Urothelium cell line (cell line): ENCODE results near the gene TP53AIP1.
"Not testable (repeated sequence)": the region's sequence is repeated elsewhere in the genome, so short reads cannot be mapped to it uniquely, and the experiment has no call there.

Experiments used
- DNase-seq: peaks from one replicate; pipeline ENCODE4 v3.0.0; 2011; ENCODE audit warnings: low spot score, mixed read lengths
- FAIRE-seq: peaks from 2 replicates; lab custom pipeline; 2011; peaks lifted over from hg19 to GRCh38; lab: Jason Lieb, UNC

Gene TP53AIP1

DNA sequence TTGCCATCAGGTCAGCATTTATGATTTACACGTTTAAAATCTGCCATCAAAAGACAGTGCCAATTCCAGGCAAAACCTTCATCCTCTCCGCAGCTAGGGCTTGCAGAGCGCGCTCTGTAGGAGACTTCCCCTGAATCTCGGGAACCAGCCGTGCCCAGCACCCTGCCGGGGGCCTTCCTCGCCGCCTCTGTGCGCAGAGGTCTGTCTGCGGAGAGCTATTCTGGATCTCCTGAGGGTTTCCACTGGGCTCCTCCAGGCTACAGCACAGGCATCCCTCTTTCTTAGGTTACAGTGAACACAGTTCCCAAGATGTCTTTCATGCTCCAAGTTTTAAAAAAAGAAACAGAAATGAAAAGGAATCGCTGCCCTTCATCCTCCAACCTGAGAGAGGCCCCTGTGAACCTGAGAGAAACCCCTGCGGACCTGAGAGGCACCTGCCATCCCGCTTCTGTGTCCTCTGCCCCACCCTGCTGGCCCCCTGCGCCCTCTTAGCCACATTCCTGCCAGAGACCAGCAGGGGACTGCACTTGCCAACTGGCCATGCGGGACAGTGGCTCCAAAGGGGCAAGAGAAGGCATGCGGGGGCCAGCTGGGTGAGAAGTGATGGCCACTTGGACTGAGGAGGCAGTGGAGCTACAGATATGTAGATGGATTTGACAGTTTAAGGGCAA lies 16.1 kb downstream of the TP53AIP1 start:
- no peak for FAIRE-seq
- DNase-seq, result no peak

DNA sequence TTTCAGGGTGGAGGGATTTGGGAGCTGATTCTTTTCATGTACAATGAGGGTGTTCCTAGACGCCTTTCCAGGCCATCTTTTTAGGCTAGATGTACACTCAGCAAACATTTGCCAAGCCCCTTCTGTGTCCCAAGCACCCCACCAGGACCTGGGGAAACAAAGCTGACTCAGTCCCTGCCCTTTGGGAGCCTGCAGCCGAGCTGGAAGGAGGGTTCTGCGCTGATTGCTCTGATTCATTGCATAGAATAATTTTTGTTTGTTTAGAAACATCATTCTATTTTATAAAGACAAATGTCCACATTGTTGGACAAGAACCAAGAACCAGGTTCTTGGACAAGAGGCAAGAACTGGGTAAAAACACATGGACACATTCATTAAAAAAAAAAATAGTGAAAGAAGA lies 16.7 kb downstream of the TP53AIP1 start:
- DNase-seq (no peak), FAIRE-seq (no peak)

DNA sequence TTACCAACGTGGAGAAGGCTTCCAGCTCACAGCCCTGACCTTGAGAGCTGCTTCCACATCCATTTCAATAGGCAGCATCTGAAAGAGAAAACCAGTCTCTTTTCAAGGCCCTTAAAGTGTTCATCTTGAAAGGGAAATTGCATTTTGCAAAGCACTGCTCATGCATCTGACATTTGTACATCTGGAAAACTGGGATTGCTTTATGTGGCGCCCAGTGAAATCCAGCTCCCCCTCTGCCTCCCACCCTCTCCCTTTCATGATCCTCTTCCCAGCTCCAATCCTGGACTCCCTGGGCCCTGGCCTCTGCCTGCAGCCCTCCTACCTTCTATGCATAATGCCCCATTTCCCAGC lies 17.4 kb downstream of the TP53AIP1 start:
- DNase-seq (no peak), FAIRE-seq (no peak)

DNA sequence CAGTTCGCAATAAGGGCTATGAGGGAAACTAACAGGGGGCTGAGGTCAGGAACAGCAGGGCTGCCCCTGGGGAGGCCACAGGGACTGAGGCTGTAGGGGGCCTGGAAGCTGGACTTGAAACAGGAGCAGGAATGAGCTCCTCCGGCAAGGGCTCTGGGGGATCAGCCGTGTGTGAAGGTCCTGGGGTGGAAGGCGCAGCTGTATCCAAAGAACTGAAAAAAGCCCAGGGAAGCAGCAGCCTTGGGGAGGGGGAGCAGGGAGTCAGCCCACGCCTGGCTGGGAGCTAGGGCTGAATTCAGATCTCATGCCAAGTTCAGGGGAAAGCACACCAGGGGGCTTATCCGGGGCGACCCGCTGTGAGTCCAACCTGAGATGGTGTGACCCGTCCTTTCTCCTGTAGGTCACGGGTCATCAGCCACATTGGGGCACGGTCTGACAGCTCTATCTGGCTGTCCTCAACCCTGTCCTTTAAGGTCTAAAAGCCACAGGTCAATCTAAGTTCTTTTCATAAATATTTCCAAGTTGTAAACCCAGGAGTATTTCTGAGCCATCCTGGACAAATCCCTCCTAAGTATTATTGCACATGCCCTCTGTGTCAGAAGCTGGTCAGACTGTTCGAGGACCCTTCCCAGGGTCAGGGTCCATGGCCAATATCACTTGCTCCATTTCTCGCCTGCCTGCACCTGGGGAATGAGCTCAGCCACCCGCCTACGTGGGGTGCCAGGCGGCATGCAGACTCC lies 18.0 kb downstream of the TP53AIP1 start:
- no peak for DNase-seq
- no peak for FAIRE-seq

DNA sequence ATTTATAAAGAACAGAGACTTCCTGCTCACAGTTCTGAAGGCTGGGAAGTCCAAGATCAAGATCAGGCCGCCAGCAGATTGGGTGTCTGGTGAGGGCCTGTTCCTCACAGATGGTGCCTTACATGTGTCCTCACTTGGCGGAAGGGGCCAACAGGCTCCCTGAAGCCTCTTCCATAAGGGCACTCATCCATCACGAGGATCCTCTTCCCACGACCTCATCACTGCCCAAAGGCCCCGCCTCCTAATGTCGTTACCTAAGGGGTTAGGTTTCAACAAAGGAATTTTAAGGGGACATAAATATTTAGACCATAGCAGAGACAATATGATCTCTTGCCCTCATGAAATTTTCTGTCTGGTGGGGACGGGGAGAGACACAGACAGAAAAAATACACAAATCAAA lies 18.6 kb downstream of the TP53AIP1 start:
- FAIRE-seq (no peak), DNase-seq (no peak)

DNA sequence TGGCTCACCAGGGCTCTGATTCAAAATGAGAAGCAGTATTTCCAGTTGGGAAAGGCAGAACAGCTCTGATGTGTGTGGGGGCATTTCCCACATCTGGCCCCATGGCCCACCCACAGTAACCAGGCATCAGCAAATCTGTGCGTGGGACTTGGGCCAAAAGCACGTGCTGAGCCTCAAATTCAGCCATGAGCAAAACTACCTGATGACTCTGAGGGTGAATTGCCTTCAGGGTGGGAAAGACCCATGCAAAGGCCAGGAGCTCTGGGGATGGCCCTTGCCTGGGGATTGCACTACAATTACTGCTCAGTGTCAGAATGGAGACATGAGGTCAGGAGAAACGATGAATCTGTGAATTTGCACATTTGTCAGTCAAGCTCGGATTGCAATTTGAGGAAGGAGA lies 20.9 kb downstream of the TP53AIP1 start:
- FAIRE-seq, result no peak
- no peak for DNase-seq

DNA sequence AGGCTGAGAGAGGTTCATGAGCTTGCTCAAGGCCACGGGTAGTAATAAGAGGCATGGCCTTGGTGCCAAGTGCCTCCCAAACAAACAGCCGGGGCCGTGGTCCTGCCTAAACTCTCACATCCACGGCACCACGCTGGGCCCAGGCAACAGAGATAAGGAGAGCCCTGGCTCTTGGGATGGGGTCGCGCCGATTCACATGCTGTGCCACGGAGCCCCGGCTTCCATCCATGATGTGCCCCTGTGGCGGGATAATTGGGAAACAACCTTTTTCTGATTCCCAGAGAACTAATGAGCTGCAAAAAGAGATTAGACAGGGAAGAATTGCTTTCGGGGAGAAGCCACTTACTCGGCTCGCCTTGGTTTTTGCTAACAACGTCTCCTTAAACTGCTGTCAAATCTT lies 22.0 kb downstream of the TP53AIP1 start:
- DNase-seq (no peak), FAIRE-seq (no peak)

DNA sequence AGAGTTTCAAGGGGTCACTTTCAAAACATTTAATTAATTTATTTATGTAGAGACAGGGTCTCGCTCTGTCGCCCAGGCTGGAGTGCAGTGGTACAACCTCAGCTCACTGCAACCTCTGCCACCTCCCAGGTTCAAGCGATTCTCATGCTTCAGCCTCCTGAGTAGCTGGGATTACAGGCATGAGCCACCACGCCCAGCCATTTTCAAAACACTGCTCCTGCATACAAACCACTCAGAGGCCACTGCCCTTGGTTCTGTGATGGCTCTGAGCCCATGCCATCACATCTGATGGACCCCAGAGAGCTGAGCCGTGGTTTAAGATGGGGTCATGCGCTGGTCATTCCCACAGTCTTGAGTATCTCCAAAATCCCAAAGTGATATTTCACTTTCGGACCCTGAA lies 23.0 kb downstream of the TP53AIP1 start:
- not testable (repeated sequence) for DNase-seq, FAIRE-seq

DNA sequence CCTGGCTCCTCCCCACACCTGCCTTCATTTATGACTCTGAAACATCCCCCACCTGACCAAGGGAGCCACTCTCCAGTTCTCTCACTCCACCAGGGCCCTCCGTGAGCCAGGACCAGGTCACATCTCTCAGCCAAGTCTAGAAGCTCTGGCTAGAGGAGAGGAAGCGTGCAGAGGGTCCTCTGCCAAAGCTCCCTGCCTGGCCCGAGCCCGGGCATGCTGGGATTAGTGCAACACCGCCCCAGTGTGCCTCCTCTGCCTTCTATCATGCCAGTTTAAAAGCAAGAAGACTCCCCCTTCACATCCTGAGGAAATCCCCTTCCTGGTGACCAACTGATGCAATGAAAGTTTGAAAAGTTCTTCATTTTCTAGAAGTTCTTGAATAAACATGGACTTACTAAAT lies 23.5 kb downstream of the TP53AIP1 start:
- DNase-seq (no peak), FAIRE-seq (no peak)

DNA sequence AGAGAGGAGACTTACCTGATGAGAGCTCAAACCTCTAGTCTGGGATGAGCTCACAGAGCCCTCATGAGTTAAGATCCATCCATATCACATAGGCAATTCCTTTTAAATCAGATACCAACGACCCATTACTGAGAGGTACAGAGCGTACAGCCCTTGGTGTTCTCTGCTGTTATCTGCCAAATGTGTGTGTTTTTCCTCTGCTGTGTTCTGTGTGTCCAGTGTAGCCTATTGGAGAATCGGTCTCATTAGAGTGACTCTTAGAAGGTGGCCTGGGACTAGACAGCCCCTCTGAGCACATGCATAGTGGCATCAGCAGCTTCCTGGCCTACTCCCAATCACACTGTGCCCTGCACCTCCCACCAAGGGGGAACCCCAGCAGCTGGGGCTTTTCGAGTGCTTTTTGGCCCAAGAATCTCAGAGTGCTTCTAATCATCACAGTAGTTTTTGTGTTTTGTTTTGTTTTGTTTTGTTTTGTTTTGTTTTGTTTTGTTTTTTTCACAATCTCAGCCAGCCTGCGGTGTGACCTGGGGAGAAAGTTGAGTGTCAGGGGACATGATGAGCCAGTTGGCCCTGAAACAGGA lies 25.4 kb downstream of the TP53AIP1 start:
- FAIRE-seq (no peak), DNase-seq (no peak)

DNA sequence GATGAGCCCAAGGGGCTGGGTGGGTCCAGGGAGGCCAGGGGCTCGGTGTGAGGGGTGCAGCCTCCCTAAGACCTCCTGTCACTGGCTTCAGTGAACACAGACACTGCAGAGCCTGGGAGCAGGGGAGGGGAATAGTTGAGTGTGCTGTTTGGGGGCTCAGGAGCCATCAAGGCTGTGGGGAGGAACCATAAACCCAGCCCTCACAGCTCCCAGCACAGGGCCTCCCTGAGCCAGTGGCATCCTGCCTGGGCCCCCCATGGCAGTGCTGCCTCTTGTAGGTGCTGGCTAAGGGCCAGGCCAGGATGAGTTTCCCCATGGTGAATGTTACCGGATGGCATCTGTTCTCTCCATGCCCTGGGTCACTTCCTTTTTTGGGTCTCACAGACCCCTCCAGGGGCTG lies 26.0 kb downstream of the TP53AIP1 start:
- DNase-seq (no peak), FAIRE-seq (no peak)

DNA sequence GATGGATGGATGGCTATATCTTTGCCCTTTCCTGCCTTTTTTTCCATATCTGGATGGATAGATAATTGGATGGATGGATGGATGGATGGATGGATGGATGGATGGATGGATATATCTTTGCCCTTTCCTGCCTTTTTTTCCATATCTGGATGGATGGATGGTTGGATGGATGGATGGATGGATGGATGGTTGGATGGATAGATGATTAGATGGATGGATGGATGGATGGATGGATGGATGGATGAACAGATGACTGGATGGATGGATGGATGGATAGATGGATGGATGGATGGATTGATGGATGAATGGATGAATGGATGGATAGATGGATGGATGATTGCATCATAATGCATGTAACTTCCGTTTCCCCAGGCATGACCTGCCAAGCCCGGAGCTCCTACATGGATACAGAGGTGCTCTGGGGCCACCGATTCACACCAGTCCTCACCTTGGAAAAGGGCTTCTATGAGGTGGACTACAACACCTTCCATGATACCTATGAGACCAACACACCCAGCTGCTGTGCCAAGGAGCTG lies 26.6 kb downstream of the TP53AIP1 start:
- FAIRE-seq, result no peak

DNA sequence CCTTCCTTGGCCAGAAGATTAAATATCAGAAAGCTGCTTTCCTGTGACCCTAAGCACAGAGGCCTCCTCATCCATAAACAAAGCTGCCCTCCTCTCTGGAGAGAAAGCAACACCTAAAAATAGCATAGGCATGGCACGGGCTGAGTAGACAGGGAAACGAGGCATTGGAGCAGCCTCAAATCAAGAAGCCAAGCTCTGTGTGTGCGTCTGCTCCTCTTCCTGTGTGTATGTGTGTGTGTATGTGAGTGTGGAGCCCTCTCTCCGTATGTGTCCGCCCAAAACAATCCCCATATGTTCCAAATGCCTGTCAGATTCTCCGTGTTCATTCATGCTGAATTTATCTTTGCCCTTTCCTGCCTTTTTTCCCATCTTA lies 27.5 kb downstream of the TP53AIP1 start:
- no peak for FAIRE-seq
- no peak for DNase-seq

More for the DNA sequence above, 26.6 kb downstream of the TP53AIP1 start:
- DNase-seq, result no peak

DNA sequence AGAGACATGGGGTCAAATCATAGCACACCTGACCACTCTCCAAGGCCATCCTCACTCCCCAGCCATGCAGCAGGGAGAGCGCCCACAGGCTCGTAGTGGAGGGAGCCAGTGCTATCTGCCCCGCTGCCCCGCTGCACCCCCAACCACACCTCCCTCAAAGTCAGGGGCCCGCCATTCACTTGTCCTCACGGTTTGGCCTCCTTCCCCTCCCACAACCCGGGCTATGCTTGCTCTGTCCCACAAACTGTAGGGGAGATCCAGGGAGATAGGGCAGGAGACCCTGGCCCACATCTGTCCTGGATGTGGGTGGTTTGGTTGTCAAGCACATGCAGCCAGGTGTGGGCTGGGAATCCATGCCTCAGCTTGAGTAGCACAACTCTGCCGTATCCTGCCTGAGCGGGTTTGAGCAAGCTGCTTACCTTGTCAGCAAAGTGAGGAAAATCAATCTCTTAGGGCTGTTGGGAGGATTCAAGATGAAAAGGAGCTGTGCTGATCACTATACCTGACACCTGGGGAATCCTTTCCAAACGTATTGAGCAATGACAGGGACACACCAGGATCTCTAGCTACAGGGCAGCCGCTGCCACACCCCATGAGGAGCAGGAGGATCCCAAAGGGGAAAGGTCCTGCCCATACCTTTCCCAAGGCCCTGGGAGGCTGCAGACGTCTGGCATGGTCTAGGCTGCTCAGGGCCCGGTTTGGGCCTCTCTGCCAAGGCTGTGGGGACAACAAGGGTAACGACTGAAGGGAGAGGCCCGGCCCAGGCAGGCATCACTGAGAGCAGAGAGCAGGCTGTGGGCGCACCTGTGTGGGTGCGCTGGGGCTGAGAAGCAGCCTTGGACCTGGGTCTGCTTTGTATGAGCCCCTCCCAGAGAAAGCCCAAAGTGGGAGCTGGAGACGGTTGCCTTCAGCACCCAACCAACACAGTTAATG lies 28.2 kb downstream of the TP53AIP1 start:
- no peak for FAIRE-seq
- no peak for DNase-seq

DNA sequence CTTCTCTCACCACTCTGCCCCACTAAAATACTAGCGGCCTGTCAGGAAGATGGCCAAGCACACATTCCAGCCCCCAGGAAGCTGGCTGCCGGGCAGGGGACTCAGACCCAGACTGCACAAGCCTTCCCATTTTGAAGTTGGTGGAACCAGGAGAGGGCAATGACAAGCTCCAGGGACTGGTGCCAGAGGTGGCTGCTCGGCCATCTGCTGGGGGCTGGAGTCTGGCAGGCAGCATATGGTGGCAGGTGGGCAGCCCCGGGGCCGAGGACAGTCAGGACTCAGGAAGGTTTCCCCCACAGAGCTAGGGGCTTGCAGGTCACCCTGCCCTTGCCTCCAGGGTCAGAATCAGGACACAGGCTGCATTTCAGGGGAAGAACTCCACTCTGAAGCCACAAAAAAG lies 28.9 kb downstream of the TP53AIP1 start:
- DNase-seq (no peak), FAIRE-seq (no peak)

DNA sequence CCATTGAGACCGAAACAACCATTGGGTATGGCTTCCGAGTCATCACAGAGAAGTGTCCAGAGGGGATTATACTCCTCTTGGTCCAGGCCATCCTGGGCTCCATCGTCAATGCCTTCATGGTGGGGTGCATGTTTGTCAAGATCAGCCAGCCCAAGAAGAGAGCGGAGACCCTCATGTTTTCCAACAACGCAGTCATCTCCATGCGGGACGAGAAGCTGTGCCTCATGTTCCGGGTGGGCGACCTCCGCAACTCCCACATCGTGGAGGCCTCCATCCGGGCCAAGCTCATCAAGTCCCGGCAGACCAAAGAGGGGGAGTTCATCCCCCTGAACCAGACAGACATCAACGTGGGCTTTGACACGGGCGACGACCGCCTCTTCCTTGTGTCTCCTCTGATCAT lies 31.0 kb downstream of the TP53AIP1 start:
- no peak for DNase-seq
- no peak for FAIRE-seq

DNA sequence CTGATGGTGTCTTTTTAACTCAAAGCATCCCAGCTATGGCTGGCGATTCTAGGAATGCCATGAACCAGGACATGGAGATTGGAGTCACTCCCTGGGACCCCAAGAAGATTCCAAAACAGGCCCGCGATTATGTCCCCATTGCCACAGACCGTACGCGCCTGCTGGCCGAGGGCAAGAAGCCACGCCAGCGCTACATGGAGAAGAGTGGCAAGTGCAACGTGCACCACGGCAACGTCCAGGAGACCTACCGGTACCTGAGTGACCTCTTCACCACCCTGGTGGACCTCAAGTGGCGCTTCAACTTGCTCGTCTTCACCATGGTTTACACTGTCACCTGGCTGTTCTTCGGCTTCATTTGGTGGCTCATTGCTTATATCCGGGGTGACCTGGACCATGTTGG lies 31.4 kb downstream of the TP53AIP1 start:
- DNase-seq, result no peak
- no peak for FAIRE-seq

DNA sequence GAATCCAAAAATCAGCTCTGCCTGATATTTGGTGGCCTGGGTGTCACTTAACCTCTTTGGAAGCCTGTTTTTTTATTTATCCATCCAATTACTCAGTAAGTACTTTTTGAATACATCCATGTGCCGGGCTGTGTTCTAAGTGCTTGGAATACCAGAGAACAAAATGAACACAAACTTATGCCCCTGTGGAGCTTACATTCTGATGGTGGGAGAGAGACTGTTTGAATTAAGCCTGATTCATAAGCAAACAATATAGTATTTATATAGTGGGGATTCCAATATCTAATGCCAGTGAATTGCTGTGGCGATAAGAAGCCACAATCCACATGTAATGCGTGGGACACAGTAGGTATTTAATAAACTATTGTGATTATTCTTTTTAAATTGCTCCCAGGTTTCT lies 32.1 kb downstream of the TP53AIP1 start:
- no peak for FAIRE-seq
- DNase-seq, result no peak

DNA sequence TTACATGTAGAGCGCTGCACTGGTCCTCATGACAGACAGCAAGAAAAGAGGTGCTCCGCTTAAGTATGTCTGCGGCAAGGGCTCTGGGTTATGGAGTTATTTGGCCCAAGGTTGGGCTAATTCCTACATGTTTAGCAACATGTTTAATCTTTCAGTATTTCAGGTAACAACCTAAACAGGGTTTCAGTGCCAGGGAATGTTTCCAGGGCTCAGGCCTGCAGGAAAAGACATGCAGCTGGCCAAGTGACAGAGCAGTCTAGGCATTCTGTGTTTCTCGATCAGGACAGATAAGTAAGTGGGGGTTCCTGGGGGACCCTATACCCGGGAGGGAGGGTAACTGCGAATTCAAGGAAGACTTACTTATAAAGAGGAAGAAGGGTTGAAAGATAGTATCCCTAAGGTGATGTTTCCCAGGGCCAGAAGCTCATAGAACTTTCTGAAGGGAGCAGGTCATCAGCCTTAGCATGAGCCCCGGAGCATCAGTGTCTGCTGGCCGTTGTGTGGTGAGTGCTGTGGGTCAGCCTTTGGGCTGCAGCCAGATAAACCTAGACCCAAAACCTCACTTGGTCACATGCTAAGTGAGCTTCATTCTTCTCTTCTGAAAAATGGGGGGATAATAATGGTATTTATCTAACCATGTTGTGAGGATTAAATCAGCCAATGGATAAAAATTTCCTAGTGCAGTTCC lies 33.1 kb downstream of the TP53AIP1 start:
- no peak for FAIRE-seq
- no peak for DNase-seq

DNA sequence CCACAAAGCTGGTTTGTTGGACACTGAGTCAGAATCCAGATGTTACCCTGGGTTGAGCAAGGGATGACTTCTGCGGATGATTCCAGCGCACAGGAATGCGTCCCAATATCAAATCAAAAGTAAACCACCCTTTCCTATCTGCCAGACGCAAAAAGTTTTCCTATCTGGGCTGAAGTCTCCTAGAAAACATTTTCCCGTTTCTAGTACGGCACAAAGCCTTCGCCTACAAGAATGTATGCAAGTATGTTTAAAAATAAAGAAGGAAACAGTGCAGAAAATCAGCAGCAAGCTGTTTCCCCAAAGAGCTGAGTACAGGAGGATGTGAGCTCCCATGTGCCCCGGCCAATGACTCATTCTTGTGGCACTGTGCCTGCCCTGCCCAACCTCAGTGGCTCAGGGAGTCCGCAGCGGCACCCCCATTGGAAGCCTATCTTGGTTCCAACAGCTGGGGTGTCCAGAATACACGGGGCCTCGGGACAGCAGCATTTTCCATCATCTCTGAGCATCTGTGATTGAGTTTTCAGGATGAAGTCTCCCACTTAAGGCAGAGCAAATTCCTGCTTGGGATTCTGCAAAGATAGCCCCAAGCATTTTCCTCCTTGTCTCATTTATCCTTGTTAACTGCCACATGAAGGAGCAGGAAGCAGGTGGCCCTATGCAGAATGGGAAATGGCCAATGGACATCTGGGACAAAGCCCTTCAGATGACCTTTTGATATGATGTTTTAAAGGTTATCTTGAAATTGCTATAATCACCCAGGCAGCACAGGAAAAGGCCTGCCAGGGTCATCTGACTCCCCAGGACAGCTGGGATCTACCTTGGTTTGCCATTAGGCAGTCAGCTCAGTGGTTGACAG lies 34.1 kb downstream of the TP53AIP1 start:
- DNase-seq (peak; percentile 78), FAIRE-seq (no peak)
